GM15510 (cell line): ENCODE measurements around the gene SLC25A3.

ENCODE experiments used
- POLR2A ChIP-seq: IDR thresholded peaks from 3 replicates; pipeline ENCODE4 v1.6.1; 2011; ENCODE audit warnings: borderline replicate concordance; ENCODE audit not compliant: insufficient read length; ENCODE audit errors: extremely low read depth

The SLC25A3 gene

DNA sequence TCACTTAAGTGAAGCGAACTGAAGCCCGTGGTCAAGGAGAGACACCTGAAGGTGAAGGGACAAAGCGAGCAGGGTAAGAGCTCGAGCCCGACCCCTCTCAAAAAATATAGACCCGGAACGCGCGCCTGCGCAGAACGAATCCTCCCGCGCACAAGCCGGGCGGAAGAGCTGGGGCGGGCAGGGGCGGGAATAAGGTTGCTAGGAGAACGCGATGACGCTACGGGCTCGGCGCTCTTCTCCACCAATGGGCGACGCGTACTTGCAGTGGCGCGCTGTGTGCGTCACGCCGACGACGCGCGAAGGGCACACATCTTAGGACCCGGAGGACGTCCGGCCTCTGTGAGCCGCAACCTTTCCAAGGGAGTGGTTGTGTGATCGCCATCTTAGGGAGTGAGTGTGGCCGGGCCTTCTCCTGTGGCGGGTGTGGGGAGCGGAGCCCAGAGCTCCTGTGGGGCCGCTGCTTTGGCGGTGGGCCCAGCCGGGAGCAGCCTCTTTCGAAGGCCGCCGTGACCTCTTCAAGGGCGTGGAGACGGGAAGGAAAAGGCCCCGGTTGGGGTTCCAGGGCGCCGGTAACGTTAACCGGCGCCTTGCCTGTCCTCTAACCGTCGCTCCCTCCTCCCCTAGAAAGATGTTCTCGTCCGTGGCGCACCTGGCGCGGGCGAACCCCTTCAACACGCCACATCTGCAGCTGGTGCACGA is at the start of gene SLC25A3:
TSS of gene SLC25A3 (plus strand) at position 336 of the 699 bp plus-strand sequence. CDS start at position 629, 293 bp downstream.
- peak; percentile 99 for TF ChIP-seq POLR2A

DNA sequence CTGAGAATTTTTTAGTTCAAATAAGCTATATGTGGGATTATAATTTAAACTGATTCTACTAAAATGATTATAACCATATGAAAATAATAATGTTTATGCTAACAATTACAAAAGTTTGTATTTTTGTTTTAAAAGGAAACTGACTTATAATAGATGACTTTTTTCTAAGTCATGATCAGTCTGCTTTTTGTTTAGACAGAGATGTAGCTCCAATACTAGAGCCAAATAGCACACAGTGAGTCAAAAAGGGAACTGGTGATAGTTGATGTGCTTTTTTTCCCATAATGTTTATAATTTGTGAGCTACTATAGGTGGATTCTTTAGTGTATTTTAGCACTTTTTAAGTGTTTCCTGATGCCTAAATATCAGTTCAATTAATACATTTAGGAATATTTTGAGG is 49.8 kb upstream of the SLC25A3 start:
- no peak for TF ChIP-seq POLR2A

DNA sequence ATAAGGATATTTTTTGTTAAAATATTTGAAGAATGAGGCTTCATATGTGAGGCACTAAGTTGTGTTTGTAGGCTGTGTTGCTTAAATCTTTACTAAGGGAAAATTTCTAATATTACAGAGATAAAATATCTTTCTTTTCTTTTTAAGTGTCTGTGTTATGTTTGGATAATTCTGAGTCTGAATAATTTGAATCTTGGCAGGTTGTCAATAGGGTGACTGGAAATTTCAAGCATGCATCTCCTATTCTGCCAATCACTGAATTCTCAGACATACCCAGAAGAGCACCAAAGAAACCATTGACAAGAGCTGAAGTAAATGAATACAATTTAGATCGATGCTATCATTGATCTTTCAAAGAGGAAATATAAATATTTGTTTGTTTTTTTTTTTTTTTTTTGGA is 48.7 kb upstream of the SLC25A3 start:
- no peak for TF ChIP-seq POLR2A

DNA sequence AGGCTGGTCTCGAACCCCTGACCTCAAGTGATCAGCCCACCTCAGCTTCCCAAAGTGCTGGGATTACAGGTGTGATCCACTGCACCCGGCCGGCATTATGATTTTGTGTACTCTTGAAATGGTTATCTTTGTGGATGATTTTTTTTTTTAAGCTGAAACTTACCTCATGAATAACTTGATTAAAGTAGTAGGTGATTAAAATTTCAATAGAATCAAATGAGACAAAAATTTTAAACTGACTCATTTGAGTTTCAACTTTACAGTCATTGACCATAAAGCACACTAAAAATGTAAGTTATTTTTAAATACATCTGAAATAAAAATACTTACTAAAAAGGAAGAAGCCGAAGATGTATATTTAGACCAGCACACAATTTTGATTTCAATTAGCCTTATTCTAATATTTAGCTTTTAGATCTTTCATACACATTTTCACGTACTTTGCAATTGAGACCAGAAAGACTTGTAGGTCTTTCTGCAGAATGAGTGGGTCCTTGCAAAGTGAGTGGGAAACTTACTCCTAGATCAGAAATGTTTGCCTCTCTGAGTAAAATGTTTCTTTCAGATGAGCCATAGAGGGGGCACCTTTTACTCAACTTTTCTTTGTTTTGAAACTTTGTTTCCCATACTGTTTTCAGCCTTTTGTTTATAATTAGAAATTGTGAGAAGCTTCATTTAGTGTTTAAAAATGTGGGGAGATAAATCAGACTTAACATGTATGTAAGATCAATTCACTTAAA is 43.9 kb upstream of the SLC25A3 start:
- TF ChIP-seq POLR2A, result no peak

DNA sequence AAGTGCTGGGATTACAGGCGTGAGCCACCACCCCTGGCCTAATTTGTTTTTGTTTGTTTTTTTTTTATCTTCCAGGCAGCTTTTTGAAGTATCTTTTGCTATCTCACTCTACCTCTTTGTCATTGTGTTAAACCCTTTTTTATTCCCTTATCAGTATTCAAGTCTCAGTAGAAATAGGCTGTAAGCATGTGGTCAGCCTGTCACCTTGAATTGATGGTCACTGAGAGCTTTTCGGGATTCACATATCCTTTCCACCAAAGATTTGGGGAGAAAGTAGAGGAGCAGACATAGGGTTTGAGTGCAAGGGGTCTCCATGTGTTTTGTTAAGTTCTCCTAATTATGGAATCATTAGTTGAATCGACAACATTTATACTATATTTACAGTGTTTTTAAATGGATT is 41.7 kb upstream of the SLC25A3 start:
- no peak for TF ChIP-seq POLR2A

DNA sequence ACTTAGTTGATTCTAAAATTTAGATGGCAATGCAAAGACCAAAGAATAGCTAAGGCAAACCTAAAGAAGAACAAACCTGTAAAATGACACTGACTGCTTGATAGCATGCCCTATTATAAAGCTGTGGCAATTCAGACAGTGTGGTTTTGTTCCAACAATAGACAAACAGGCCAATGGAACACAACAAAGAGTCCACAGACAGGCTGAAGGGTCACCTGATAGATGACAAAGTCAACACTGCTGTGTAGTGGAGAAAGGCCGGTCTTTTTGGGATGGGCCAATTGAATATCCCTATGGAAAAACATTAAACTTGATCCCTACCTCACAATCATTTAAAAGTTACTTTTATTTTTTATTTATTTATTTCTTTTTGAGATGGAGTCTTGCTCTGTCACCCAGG is 33.8 kb upstream of the SLC25A3 start:
- no peak for TF ChIP-seq POLR2A

DNA sequence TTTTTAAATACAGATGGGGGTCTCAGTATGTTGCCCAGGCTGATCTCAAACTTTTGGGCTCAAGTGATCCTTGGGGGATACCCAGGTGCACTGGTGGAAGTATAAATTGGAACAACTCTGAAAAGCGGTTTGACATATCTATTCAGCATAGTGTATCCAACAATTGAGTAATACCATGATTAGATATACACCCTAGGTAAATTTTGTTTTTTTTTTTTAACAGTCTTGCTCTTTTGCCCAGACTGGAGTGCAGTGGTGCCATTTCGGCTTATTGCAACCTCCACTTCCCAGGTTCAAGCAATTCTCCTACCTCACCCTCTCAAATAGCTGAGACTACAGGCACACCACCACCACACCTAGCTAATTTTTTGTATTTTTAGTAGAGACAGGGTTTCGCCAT is 31.6 kb upstream of the SLC25A3 start:
- TF ChIP-seq POLR2A, result no peak

DNA sequence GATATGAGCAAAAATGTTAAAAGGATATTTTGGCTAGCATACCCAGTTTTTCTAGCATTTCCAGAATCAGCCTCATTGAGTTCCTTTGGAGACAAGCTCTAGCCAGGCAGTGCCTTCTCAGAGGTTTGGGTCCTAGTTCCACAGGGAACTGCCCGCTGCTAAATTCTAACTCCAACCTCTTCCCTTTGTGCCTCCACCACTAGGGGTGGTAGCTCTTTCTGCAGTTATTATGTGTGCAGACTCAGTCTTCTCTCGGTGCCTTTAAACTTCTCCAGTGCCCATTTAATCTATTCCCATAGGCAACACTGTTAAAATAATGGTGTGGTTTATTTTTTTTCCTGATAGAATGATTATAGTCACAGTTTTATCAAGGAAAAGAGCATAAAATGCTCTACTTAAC is 21.5 kb upstream of the SLC25A3 start:
- no peak for TF ChIP-seq POLR2A

DNA sequence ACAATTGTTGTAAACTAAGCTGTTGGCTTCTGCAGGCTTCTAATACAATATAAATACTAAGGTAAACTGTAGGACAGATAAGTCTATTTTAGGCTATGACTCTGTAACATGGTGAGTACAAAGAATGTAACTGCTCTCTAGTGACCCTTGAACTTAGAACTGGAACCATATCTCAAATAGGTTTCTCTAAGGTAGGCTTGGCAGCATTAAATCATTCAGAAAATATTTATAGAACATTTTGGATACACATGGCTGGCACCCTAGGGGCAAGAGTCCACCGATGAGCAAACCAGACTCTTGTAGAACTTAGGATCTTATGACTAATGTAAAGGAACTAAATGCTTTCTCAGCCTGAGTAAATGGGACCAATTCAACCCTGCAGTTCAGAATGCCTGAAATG is 19.4 kb upstream of the SLC25A3 start:
- TF ChIP-seq POLR2A, result no peak

DNA sequence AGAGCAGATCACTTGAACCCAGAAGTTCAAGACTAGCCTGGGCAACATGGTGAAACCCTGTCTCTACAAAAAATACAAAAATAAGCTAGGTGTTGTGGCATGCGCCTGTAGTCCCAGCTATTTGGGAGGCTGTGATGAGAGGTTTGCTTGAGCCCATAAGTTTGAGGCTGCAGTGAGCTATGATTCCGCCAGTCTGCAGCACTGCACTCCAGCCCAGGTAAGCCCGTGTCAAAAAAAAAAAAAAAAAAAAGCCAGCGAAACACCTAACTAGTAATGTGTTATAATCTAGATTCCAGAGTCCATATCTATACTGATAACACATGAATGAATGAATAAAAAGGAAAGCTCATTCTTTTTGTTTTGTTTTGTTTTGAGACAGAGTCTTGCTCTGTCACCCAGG is 18.5 kb upstream of the SLC25A3 start:
- no peak for TF ChIP-seq POLR2A

DNA sequence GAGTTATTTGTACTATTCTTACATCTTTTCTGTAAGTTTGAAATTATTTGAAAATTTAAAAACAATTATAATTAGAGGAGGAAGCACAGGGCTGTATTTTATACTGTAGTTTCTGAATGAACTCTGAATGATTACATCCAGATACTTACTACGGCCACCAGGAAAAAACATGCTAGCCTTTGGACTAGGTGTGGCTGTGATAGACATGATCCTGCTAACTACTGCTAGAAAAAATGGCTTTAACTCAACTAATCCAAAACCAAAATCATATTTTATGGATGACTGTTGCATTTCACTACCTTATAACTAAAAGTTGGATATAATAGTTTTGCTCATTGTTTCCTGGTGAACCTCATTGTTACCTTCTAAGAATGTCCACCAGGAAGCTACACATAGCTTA is 15.1 kb upstream of the SLC25A3 start:
- TF ChIP-seq POLR2A, result no peak

DNA sequence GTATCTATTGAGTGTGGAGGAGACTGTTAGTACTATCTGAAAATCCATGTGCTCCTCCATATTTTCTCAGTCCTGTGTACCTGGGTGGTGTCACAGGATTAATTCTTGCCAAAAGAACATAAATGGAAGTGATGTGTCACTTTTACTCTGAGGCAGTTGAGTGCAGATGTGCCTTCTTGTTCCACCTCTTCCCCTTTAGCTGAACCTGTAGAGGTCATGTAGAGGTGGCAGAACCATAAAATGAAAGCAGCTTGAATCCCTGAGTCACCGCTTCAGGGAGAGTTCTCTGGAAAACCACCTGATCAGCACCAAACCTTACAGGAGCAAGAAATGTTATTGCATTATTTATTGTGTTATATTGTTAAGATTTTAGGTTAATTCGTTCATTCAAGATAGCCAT is 14.7 kb upstream of the SLC25A3 start:
- no peak for TF ChIP-seq POLR2A

DNA sequence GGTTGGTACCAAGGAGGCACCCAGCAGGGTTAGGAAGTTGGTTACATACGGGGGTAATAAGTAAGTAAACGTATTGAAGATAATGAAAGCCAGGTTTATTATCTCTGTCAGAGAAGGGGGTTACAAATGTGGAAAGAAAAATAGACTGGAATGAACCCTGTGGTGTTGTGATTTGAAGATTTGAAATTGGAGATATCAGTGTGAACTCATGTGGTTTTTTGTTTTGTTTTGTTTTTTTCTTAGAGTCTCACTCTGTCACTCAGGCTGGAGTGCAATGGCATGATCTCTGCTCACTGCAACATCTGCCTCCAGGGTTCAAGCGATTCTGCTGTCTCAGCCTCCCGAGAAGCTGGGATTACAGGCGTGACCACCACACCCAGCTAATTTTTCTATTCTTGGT is 14.1 kb upstream of the SLC25A3 start:
- no peak for TF ChIP-seq POLR2A

DNA sequence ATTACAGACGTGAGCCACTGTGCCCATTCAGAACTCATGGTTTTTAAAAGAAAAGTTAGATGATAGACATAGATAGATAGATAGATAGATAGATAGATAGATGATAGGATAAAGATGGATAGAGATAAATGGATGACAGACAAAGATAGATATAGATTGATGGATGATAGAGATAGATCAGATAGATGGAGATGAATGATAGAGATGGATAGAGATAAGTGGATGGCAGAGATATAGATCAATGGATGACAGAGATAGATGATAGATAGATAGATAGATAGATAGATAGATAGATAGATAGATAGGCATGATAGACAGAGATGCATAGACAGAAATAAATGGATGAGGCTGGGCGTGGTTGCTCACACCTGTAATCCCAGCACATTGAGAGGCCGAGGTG is 13.7 kb upstream of the SLC25A3 start:
- no peak for TF ChIP-seq POLR2A

DNA sequence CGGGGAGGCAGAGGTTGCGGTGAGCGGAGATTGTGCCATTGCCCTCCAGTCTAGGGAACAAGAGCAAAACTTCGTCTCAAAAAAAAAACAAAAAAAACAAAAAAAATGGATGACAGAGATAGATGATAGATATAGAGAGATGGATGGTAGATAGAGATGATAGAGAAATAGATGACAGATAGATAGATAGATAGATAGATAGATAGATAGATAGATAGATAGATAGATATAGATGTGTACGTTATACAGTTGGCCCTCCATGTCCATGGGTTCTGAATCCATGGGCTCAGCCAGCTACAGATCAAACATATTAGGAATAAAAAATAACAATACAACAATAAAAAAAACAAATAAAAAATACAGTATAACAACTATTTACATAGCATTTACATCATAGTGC is 12.8 kb upstream of the SLC25A3 start:
- TF ChIP-seq POLR2A, result no peak

DNA sequence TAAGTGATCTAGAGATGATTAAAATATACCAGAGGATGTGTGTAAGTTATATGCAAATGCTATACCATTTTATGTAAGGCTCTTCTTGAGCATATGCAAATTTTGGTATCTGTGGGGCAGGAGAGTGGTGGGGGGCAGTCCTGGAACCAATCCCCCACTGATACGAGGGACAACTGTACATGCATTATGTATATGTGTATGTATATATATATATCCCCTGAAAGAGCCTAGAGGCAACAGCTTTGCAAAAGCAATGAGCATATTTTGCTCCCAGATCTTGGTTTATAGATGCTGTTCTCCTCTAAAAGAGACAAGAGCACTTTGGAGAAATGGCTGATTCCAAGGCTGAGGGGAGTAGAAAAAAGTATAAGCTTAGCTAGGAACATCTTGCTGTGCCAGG is 12.4 kb upstream of the SLC25A3 start:
- no peak for TF ChIP-seq POLR2A
